Measurements from ENCODE around the gene REV3L. TPM values are rescaled to one million over a fixed set of nuclear protein-coding genes. Genes with fewer than 3 reads are reported as not detected.

The REV3L gene
- total and polyA plus RNA-seq, 4 donors = 3.8 to 17.7 (median 11.2) TPM

DNA sequence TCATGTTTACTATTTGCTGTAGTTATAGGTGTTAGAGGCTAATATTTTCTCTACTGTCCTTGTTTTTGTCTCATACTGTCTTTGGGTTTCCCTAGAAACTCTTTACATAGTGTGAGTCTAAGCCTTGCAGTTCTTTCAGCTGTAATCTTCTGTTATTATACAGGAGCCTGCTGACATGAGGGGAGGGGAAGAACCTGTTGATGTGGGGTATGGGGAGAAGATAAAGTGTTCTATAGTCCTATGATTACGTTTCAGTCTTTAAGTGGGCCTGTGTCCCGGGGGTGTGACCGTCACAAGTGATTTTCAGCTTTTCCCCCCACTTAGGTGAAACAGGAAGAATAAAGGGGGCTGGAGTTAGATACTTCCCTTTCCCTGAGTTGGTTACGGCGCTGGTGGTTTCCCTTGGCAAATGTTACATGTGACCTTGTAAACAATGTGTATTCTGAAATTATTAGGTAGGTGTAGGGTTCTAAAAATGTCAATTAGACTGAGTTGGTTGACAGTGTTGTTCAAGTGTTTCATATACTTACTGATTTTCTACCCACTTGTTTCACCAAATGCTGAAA lies 41.3 kb downstream of the REV3L start:
- H3K9me3 ChIP-seq (ENCODE audit: control insufficient read depth in 4 of 4, low read length in 3 of 4) = no peaks in the 10 kb centered on the region
- H3K27ac ChIP-seq (ENCODE audit: low read depth in 1 of 2, low read length in 2 of 2) = no peak overlapping the region
- no peaks in the 10 kb centered on the region for H3K4me1 ChIP-seq (ENCODE audit: control insufficient read depth in 4 of 4, insufficient read depth in 4 of 4, low read length in 3 of 4)
- H3K36me3 ChIP-seq (ENCODE audit: control insufficient read depth in 4 of 4, insufficient read depth in 3 of 4, low read depth in 1 of 4, low read length in 3 of 4) = no peaks in the 10 kb centered on the region
- no peak overlapping the region for H3K9ac ChIP-seq (ENCODE audit: low read depth in 1 of 2, low read length in 2 of 2)
- no peak overlapping the region for H3K4me3 ChIP-seq (ENCODE audit: low read depth in 1 of 3, low read length in 3 of 3)
- H3K27me3 ChIP-seq (ENCODE audit: control insufficient read depth in 4 of 4, insufficient read depth in 4 of 4, low read length in 3 of 4) = no peaks in the 10 kb centered on the region
- no peak for DNase-seq (ENCODE audit: low spot score)
- TF ChIP-seq GABPA (IDR thresholded peaks at IDR 0.05 in 1 of 2, conservative IDR thresholded peaks at IDR 0.05 in 1 of 2) (no peak), FOXA1 (IDR thresholded peaks at IDR 0.05) (no peak), HNF4A (conservative IDR thresholded peaks at IDR 0.05) (no peak), RAD21 (IDR thresholded peaks at IDR 0.05) (no peak), JUND (IDR thresholded peaks at IDR 0.05) (no peak), EGR1 (IDR thresholded peaks at IDR 0.05; ENCODE audit: low read depth in 2 of 2) (no peak), FOXA2 (IDR thresholded peaks at IDR 0.05) (no peak), YY1 (IDR thresholded peaks at IDR 0.05) (no peak), SP1 (IDR thresholded peaks at IDR 0.05) (no peak), NR2F2 (IDR thresholded peaks at IDR 0.05) (no peak)
- TF ChIP-seq, protein P1, sequence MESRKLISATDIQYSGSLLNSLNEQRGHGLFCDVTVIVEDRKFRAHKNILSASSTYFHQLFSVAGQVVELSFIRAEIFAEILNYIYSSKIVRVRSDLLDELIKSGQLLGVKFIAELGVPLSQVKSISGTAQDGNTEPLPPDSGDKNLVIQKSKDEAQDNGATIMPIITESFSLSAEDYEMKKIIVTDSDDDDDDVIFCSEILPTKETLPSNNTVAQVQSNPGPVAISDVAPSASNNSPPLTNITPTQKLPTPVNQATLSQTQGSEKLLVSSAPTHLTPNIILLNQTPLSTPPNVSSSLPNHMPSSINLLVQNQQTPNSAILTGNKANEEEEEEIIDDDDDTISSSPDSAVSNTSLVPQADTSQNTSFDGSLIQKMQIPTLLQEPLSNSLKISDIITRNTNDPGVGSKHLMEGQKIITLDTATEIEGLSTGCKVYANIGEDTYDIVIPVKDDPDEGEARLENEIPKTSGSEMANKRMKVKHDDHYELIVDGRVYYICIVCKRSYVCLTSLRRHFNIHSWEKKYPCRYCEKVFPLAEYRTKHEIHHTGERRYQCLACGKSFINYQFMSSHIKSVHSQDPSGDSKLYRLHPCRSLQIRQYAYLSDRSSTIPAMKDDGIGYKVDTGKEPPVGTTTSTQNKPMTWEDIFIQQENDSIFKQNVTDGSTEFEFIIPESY (IDR thresholded peaks at IDR 0.05) = no peak
- TF ChIP-seq, protein P2, sequence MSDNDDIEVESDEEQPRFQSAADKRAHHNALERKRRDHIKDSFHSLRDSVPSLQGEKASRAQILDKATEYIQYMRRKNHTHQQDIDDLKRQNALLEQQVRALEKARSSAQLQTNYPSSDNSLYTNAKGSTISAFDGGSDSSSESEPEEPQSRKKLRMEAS (IDR thresholded peaks at IDR 0.05) = no peak
- TF ChIP-seq, protein P3, sequence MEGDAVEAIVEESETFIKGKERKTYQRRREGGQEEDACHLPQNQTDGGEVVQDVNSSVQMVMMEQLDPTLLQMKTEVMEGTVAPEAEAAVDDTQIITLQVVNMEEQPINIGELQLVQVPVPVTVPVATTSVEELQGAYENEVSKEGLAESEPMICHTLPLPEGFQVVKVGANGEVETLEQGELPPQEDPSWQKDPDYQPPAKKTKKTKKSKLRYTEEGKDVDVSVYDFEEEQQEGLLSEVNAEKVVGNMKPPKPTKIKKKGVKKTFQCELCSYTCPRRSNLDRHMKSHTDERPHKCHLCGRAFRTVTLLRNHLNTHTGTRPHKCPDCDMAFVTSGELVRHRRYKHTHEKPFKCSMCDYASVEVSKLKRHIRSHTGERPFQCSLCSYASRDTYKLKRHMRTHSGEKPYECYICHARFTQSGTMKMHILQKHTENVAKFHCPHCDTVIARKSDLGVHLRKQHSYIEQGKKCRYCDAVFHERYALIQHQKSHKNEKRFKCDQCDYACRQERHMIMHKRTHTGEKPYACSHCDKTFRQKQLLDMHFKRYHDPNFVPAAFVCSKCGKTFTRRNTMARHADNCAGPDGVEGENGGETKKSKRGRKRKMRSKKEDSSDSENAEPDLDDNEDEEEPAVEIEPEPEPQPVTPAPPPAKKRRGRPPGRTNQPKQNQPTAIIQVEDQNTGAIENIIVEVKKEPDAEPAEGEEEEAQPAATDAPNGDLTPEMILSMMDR (IDR thresholded peaks at IDR 0.05; ENCODE audit: low read depth, low read length, missing input control) = no peak
- TF ChIP-seq, protein P4, sequence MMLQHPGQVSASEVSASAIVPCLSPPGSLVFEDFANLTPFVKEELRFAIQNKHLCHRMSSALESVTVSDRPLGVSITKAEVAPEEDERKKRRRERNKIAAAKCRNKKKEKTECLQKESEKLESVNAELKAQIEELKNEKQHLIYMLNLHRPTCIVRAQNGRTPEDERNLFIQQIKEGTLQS (IDR thresholded peaks at IDR 0.05) = no peak
- 78% methylated on average over 5 of the region's 5 CpGs for whole genome bisulfite sequencing

DNA sequence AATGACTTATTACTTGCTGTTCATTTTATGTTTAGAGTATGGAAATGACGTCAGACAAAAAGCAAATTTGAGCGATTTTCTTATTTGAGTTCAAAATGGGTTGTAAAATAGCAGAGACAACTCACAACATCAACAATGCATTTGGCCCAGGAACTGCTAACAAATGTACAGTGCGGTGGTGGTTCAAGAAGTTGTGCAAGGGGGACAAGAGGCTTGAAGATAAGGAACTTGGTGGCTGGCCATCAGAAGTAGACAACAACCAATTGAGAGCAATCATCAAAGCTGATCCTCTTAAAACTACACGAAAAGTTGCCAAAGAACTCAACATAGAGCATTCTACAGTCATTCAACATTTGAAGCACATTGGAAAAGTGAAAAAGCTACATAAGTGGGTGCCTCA lies 43.8 kb downstream of the REV3L start:
- Histone ChIP-seq H3K4me3 (ENCODE audit: low read depth in 1 of 3, low read length in 3 of 3) (no peak overlapping the region), H3K4me1 (ENCODE audit: control insufficient read depth in 4 of 4, insufficient read depth in 4 of 4, low read length in 3 of 4) (no peaks in the 10 kb centered on the region), H3K27me3 (ENCODE audit: control insufficient read depth in 4 of 4, insufficient read depth in 4 of 4, low read length in 3 of 4) (no peaks in the 10 kb centered on the region), H3K36me3 (ENCODE audit: control insufficient read depth in 4 of 4, insufficient read depth in 3 of 4, low read depth in 1 of 4, low read length in 3 of 4) (no peaks in the 10 kb centered on the region), H3K9me3 (ENCODE audit: control insufficient read depth in 4 of 4, low read length in 3 of 4) (no peaks in the 10 kb centered on the region), H3K27ac (ENCODE audit: low read depth in 1 of 2, low read length in 2 of 2) (no peak overlapping the region), H3K9ac (ENCODE audit: low read depth in 1 of 2, low read length in 2 of 2) (no peak overlapping the region)
- no peak for DNase-seq (ENCODE audit: low spot score)
- TF ChIP-seq FOXA1 (IDR thresholded peaks at IDR 0.05) = no peak
- no peak for TF ChIP-seq FOXA2 (IDR thresholded peaks at IDR 0.05)
- TF ChIP-seq, protein P2 (IDR thresholded peaks at IDR 0.05) = no peak
- no peak for TF ChIP-seq SP1 (IDR thresholded peaks at IDR 0.05)
- no peak for TF ChIP-seq JUND (IDR thresholded peaks at IDR 0.05)
- TF ChIP-seq RXRA (IDR thresholded peaks at IDR 0.05) = no peak
- no peak for TF ChIP-seq RAD21 (IDR thresholded peaks at IDR 0.05)
- no peak for TF ChIP-seq GABPA (IDR thresholded peaks at IDR 0.05 in 1 of 2, conservative IDR thresholded peaks at IDR 0.05 in 1 of 2)
- no peak for TF ChIP-seq HNF4A (conservative IDR thresholded peaks at IDR 0.05)
- TF ChIP-seq, protein P4 (IDR thresholded peaks at IDR 0.05) = no peak
- no peak for TF ChIP-seq EGR1 (IDR thresholded peaks at IDR 0.05; ENCODE audit: low read depth in 2 of 2)
- TF ChIP-seq, protein P5, sequence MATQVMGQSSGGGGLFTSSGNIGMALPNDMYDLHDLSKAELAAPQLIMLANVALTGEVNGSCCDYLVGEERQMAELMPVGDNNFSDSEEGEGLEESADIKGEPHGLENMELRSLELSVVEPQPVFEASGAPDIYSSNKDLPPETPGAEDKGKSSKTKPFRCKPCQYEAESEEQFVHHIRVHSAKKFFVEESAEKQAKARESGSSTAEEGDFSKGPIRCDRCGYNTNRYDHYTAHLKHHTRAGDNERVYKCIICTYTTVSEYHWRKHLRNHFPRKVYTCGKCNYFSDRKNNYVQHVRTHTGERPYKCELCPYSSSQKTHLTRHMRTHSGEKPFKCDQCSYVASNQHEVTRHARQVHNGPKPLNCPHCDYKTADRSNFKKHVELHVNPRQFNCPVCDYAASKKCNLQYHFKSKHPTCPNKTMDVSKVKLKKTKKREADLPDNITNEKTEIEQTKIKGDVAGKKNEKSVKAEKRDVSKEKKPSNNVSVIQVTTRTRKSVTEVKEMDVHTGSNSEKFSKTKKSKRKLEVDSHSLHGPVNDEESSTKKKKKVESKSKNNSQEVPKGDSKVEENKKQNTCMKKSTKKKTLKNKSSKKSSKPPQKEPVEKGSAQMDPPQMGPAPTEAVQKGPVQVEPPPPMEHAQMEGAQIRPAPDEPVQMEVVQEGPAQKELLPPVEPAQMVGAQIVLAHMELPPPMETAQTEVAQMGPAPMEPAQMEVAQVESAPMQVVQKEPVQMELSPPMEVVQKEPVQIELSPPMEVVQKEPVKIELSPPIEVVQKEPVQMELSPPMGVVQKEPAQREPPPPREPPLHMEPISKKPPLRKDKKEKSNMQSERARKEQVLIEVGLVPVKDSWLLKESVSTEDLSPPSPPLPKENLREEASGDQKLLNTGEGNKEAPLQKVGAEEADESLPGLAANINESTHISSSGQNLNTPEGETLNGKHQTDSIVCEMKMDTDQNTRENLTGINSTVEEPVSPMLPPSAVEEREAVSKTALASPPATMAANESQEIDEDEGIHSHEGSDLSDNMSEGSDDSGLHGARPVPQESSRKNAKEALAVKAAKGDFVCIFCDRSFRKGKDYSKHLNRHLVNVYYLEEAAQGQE (IDR thresholded peaks at IDR 0.05) = no peak
- WGBS = 87% methylated on average over 4 of the region's 4 CpGs
